HEK293 (cell line): ENCODE results near the gene PEAK3.

Experiments
- CTCF ChIA-PET: fragments of 350-600 bp; formaldehyde crosslinking; extraction: SDS; loops from one replicate; lab custom pipeline; 2021; ENCODE audit warnings: antibody characterized with exemption; lab: Yijun Ruan, JAX
- POLR2A ChIA-PET: fragments of 300-600 bp; formaldehyde crosslinking; extraction: SDS; loops from one replicate; lab custom pipeline; 2020; ENCODE audit warnings: antibody characterized with exemption, inconsistent platforms; lab: Yijun Ruan, JAX
- H3K27ac ChIP-seq: fragments of 200-500 bp; sonication (Bioruptor generic); 2 replicates; pipeline ENCODE4 v1.5.1; 2014; ENCODE audit warnings: low read depth, low read length, control low read depth, inconsistent platforms; ENCODE audit errors: extremely low read depth
- H3K36me3 ChIP-seq, 2 experiments: fragments of 200-500 bp in 1 of 2; sonication (Bioruptor generic) in 1 of 2; 1 replicate in 1 of 2; 2 replicates in 1 of 2; pipeline ENCODE4 v1.5.1; 2014 to 2017; ENCODE audit warnings: inconsistent platforms in 2 of 2, low read length in 2 of 2; ENCODE audit not compliant: control insufficient read depth in 2 of 2, insufficient read depth in 1 of 2
- H3K4me1 ChIP-seq: fragments of 200-500 bp; sonication (Bioruptor generic); 2 replicates; pipeline ENCODE4 v1.5.1; 2014; ENCODE audit warnings: mild to moderate bottlenecking, low read length, inconsistent platforms; ENCODE audit not compliant: control insufficient read depth, insufficient read depth
- H3K4me3 ChIP-seq: 2 replicates; pipeline ENCODE4 v1.5.1; 2011; ENCODE audit warnings: low read depth, mild to moderate bottlenecking, control low read depth, low read length, moderate library complexity
- H3K9me3 ChIP-seq: fragments of 200-500 bp; sonication (Bioruptor generic); 2 replicates; pipeline ENCODE4 v1.5.1; 2014; ENCODE audit warnings: low read depth, low read length, inconsistent platforms; ENCODE audit not compliant: control insufficient read depth, insufficient read depth
- SP7 ChIP-seq: fragments of 450-650 bp; formaldehyde crosslinking; IDR thresholded peaks from 2 replicates; pipeline ENCODE4 v1.5.1; 2016; ENCODE audit warnings: missing biosample characterization, missing genetic modification characterization
- ZBTB48 ChIP-seq: fragments of 450-650 bp; formaldehyde crosslinking; IDR thresholded peaks from 2 replicates; pipeline ENCODE4 v1.5.1; 2016; ENCODE audit warnings: missing biosample characterization, missing genetic modification characterization
- ZBTB7A ChIP-seq: fragments of 450-650 bp; formaldehyde crosslinking; IDR thresholded peaks from 2 replicates; pipeline ENCODE4 v1.5.1; 2016; ENCODE audit warnings: low read depth, missing biosample characterization, missing genetic modification characterization
- ZFP3 ChIP-seq: fragments of 450-650 bp; formaldehyde crosslinking; IDR thresholded peaks from 2 replicates; pipeline ENCODE4 v1.5.1; 2016; ENCODE audit warnings: low read depth, missing biosample characterization, missing genetic modification characterization
- ZFP41 ChIP-seq: fragments of 450-650 bp; formaldehyde crosslinking; IDR thresholded peaks from 2 replicates; pipeline ENCODE4 v1.5.1; 2016; ENCODE audit warnings: missing biosample characterization, missing genetic modification characterization, borderline replicate concordance
- ZNF16 ChIP-seq: fragments of 450-650 bp; formaldehyde crosslinking; IDR thresholded peaks from 2 replicates; pipeline ENCODE4 v1.5.1; 2016; ENCODE audit warnings: low read depth, missing biosample characterization, missing genetic modification characterization
- ZNF248 ChIP-seq: fragments of 450-650 bp; formaldehyde crosslinking; IDR thresholded peaks from 2 replicates; pipeline ENCODE4 v1.5.1; 2017; ENCODE audit warnings: missing biosample characterization, missing genetic modification characterization
- ZNF292 ChIP-seq: fragments of 450-650 bp; formaldehyde crosslinking; IDR thresholded peaks from 2 replicates; pipeline ENCODE4 v1.5.1; 2016; ENCODE audit warnings: low read depth, missing biosample characterization, missing genetic modification characterization, borderline replicate concordance
- ZNF335 ChIP-seq: fragments of 450-650 bp; formaldehyde crosslinking; conservative IDR thresholded peaks from 2 replicates; pipeline ENCODE4 v1.5.1; 2016; ENCODE audit warnings: missing biosample characterization, missing genetic modification characterization
- ZNF366 ChIP-seq: fragments of 450-650 bp; formaldehyde crosslinking; conservative IDR thresholded peaks from 2 replicates; pipeline ENCODE4 v1.5.1; 2016; ENCODE audit warnings: missing biosample characterization, missing genetic modification characterization
- ZNF37A ChIP-seq: fragments of 450-650 bp; IDR thresholded peaks from 2 replicates; pipeline ENCODE4 v1.5.1; 2018; ENCODE audit warnings: missing biosample characterization, missing genetic modification characterization
- ZNF629 ChIP-seq: fragments of 450-650 bp; formaldehyde crosslinking; IDR thresholded peaks from 2 replicates; pipeline ENCODE4 v1.5.1; 2017; ENCODE audit warnings: missing biosample characterization, missing genetic modification characterization
- ZNF664 ChIP-seq: fragments of 450-650 bp; formaldehyde crosslinking; IDR thresholded peaks from 2 replicates; pipeline ENCODE4 v1.5.1; 2016; ENCODE audit warnings: missing biosample characterization, missing genetic modification characterization
- ZNF785 ChIP-seq: fragments of 450-650 bp; formaldehyde crosslinking; IDR thresholded peaks from 2 replicates; pipeline ENCODE4 v1.5.1; 2016; ENCODE audit warnings: missing biosample characterization, missing genetic modification characterization
- ZNF830 ChIP-seq: fragments of 450-650 bp; IDR thresholded peaks from 2 replicates; pipeline ENCODE4 v1.5.0; 2018; ENCODE audit warnings: missing biosample characterization, missing genetic modification characterization, low read depth, mild to moderate bottlenecking, moderate library complexity
- ZSCAN16 ChIP-seq: fragments of 450-650 bp; formaldehyde crosslinking; IDR thresholded peaks from 2 replicates; pipeline ENCODE4 v1.5.1; 2016; ENCODE audit warnings: missing biosample characterization, missing genetic modification characterization
- ZSCAN30 ChIP-seq: fragments of 450-650 bp; IDR thresholded peaks from 2 replicates; pipeline ENCODE4 v1.5.1; 2018; ENCODE audit warnings: missing biosample characterization, mild to moderate bottlenecking, missing genetic modification characterization, moderate library complexity
- ZXDB ChIP-seq: fragments of 450-650 bp; formaldehyde crosslinking; IDR thresholded peaks from 2 replicates; pipeline ENCODE4 v1.5.1; 2016; ENCODE audit warnings: missing biosample characterization, missing genetic modification characterization
- TF ChIP-seq, protein P1 (sequence below): fragments of 450-650 bp; formaldehyde crosslinking; IDR thresholded peaks from 2 replicates; pipeline ENCODE4 v1.5.1; 2016; ENCODE audit warnings: missing biosample characterization, missing genetic modification characterization
- TF ChIP-seq, protein P2 (sequence below): fragments of 450-650 bp; formaldehyde crosslinking; IDR thresholded peaks from 2 replicates; pipeline ENCODE4 v1.5.1; 2016; ENCODE audit warnings: missing biosample characterization, missing genetic modification characterization
- TF ChIP-seq, protein P3 (sequence below): fragments of 450-650 bp; formaldehyde crosslinking; conservative IDR thresholded peaks from 2 replicates; pipeline ENCODE4 v1.5.1; 2016; ENCODE audit warnings: low read depth, missing biosample characterization, missing genetic modification characterization
- TF ChIP-seq, protein P4 (sequence below): fragments of 450-650 bp; formaldehyde crosslinking; IDR thresholded peaks from 2 replicates; pipeline ENCODE4 v1.5.1; 2016; ENCODE audit warnings: missing biosample characterization, missing genetic modification characterization
- TF ChIP-seq, protein P5 (sequence below): fragments of 450-650 bp; formaldehyde crosslinking; IDR thresholded peaks from 2 replicates; pipeline ENCODE4 v1.5.1; 2016; ENCODE audit warnings: missing biosample characterization, missing genetic modification characterization
- TF ChIP-seq, protein P6 (sequence below): fragments of 450-650 bp; formaldehyde crosslinking; IDR thresholded peaks from 2 replicates; pipeline ENCODE4 v1.5.1; 2016; ENCODE audit warnings: missing biosample characterization, missing genetic modification characterization

The PEAK3 gene

DNA sequence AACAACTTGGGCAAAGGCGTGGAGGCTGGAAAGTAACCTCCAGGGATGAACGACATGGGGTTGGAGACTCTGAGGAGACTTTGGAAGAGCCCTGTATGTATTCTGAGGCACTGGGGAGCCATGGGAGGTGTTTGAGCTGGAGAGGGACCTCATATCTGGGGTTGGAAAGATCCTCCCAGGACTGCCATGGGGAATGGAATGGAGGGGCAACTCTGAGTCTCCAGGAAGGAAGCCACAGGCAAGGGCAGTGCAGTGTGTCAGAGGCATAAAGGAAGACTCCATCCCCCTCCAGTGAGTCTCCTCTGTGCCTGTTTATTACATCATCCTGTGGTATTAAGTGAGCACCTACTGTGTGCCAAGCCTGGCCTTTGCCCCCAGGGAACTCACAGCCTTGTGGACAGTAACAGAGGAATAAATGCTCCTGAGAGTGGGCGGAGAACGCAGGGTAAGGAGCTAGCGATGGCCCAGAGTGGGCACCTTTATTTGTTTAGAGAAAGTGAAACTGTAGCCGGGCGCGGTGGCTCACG lies 7.7 kb downstream of the PEAK3 start:
- Histone ChIP-seq H3K27ac (peak overlapping the region; percentile 98), H3K4me3 (no peak overlapping the region), H3K4me1 (0 out of 2 replicates have a peak, but pooled peaks cover 2% of the 10 kb centered on the region), H3K36me3 (peaks cover 6 to 32% of the 10 kb centered on the region in 2 experiments; a peak in 2 of 3 replicates), H3K9me3 (no peaks in the 10 kb centered on the region)
- CTCF ChIA-PET = interaction anchor here (0.5 to 4.3 kb wide), 26 partner anchors 11 to 383 kb away, joined by 3 to 25 read pairs (median 4); partner anchors contain the start of genes LMNB2, LSM7 and SPPL2B
- POLR2A ChIA-PET = interaction anchor here (0.6 to 1.4 kb wide), 5 partner anchors 25 to 646 kb away, joined by 3 to 9 read pairs (median 4); partner anchors contain the start of gene PLEKHJ1
- TF ChIP-seq, protein P1, sequence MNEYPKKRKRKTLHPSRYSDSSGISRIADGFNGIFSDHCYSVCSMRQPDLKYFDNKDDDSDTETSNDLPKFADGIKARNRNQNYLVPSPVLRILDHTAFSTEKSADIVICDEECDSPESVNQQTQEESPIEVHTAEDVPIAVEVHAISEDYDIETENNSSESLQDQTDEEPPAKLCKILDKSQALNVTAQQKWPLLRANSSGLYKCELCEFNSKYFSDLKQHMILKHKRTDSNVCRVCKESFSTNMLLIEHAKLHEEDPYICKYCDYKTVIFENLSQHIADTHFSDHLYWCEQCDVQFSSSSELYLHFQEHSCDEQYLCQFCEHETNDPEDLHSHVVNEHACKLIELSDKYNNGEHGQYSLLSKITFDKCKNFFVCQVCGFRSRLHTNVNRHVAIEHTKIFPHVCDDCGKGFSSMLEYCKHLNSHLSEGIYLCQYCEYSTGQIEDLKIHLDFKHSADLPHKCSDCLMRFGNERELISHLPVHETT = no peak
- TF ChIP-seq ZSCAN30 (tag by site-specific recombination) (peak; percentile 42; the same call in 1 of the 2 replicates), SP7 (tag by site-specific recombination) (no peak), ZNF629 (tag by site-specific recombination) (no peak), ZNF785 (tag by site-specific recombination) (no peak), ZSCAN16 (no peak), ZNF664 (tag by site-specific recombination) (peak; percentile 99), ZNF248 (tag by site-specific recombination) (no peak), ZBTB48 (tag by site-specific recombination) (no peak), ZNF37A (tag by site-specific recombination) (no peak), ZNF292 (tag by site-specific recombination) (no peak), ZFP3 (tag by site-specific recombination) (no peak; the same call in 1 of the 2 replicates), ZNF366 (tag by site-specific recombination) (no peak), ZFP41 (tag by site-specific recombination) (no peak), ZBTB7A (no peak), ZNF335 (no peak), ZXDB (tag by site-specific recombination) (no peak), ZNF16 (tag by site-specific recombination) (peak; percentile 98), ZNF830 (tag by site-specific recombination) (no peak)
- TF ChIP-seq, protein P2, sequence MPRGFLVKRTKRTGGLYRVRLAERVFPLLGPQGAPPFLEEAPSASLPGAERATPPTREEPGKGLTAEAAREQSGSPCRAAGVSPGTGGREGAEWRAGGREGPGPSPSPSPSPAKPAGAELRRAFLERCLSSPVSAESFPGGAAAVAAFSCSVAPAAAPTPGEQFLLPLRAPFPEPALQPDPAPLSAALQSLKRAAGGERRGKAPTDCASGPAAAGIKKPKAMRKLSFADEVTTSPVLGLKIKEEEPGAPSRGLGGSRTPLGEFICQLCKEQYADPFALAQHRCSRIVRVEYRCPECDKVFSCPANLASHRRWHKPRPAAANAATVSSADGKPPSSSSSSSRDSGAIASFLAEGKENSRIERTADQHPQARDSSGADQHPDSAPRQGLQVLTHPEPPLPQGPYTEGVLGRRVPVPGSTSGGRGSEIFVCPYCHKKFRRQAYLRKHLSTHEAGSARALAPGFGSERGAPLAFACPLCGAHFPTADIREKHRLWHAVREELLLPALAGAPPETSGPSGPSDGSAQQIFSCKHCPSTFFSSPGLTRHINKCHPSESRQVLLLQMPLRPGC (tag by site-specific recombination) = no peak
- TF ChIP-seq, protein P3, sequence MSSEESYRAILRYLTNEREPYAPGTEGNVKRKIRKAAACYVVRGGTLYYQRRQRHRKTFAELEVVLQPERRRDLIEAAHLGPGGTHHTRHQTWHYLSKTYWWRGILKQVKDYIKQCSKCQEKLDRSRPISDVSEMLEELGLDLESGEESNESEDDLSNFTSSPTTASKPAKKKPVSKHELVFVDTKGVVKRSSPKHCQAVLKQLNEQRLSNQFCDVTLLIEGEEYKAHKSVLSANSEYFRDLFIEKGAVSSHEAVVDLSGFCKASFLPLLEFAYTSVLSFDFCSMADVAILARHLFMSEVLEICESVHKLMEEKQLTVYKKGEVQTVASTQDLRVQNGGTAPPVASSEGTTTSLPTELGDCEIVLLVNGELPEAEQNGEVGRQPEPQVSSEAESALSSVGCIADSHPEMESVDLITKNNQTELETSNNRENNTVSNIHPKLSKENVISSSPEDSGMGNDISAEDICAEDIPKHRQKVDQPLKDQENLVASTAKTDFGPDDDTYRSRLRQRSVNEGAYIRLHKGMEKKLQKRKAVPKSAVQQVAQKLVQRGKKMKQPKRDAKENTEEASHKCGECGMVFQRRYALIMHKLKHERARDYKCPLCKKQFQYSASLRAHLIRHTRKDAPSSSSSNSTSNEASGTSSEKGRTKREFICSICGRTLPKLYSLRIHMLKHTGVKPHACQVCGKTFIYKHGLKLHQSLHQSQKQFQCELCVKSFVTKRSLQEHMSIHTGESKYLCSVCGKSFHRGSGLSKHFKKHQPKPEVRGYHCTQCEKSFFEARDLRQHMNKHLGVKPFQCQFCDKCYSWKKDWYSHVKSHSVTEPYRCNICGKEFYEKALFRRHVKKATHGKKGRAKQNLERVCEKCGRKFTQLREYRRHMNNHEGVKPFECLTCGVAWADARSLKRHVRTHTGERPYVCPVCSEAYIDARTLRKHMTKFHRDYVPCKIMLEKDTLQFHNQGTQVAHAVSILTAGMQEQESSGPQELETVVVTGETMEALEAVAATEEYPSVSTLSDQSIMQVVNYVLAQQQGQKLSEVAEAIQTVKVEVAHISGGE (tag by site-specific recombination) = no peak
- TF ChIP-seq, protein P4, sequence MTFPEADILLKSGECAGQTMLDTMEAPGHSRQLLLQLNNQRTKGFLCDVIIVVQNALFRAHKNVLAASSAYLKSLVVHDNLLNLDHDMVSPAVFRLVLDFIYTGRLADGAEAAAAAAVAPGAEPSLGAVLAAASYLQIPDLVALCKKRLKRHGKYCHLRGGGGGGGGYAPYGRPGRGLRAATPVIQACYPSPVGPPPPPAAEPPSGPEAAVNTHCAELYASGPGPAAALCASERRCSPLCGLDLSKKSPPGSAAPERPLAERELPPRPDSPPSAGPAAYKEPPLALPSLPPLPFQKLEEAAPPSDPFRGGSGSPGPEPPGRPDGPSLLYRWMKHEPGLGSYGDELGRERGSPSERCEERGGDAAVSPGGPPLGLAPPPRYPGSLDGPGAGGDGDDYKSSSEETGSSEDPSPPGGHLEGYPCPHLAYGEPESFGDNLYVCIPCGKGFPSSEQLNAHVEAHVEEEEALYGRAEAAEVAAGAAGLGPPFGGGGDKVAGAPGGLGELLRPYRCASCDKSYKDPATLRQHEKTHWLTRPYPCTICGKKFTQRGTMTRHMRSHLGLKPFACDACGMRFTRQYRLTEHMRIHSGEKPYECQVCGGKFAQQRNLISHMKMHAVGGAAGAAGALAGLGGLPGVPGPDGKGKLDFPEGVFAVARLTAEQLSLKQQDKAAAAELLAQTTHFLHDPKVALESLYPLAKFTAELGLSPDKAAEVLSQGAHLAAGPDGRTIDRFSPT (tag by site-specific recombination) = peak; percentile 49; the same call in 1 of the 2 replicates
- TF ChIP-seq, protein P5, sequence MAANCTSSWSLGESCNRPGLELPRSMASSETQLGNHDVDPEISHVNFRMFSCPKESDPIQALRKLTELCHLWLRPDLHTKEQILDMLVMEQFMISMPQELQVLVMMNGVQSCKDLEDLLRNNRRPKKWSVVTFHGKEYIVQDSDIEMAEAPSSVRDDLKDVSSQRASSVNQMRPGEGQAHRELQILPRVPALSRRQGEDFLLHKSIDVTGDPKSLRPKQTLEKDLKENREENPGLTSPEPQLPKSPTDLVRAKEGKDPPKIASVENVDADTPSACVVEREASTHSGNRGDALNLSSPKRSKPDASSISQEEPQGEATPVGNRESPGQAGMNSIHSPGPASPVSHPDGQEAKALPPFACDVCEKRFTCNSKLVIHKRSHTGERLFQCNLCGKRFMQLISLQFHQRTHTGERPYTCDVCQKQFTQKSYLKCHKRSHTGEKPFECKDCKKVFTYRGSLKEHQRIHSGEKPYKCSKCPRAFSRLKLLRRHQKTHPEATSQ (tag by site-specific recombination) = no peak
- TF ChIP-seq, protein P6, sequence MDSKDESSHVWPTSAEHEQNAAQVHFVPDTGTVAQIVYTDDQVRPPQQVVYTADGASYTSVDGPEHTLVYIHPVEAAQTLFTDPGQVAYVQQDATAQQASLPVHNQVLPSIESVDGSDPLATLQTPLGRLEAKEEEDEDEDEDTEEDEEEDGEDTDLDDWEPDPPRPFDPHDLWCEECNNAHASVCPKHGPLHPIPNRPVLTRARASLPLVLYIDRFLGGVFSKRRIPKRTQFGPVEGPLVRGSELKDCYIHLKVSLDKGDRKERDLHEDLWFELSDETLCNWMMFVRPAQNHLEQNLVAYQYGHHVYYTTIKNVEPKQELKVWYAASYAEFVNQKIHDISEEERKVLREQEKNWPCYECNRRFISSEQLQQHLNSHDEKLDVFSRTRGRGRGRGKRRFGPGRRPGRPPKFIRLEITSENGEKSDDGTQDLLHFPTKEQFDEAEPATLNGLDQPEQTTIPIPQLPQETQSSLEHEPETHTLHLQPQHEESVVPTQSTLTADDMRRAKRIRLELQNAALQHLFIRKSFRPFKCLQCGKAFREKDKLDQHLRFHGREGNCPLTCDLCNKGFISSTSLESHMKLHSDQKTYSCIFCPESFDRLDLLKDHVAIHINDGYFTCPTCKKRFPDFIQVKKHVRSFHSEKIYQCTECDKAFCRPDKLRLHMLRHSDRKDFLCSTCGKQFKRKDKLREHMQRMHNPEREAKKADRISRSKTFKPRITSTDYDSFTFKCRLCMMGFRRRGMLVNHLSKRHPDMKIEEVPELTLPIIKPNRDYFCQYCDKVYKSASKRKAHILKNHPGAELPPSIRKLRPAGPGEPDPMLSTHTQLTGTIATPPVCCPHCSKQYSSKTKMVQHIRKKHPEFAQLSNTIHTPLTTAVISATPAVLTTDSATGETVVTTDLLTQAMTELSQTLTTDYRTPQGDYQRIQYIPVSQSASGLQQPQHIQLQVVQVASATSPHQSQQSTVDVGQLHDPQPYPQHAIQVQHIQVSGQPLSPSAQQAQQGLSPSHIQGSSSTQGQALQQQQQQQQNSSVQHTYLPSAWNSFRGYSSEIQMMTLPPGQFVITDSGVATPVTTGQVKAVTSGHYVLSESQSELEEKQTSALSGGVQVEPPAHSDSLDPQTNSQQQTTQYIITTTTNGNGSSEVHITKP = no peak
